ENCODE measurements around the gene LGSN.
"Not testable (repeated sequence)": the region's sequence is repeated elsewhere in the genome, so short reads cannot be mapped to it uniquely, and the experiment has no call there.

LGSN gene

GRCh38 chr6:63249875-63250482, 69.8 kb downstream of the LGSN start:
- no peak for DNase-seq (ENCODE audit: low read depth, low spot score)
- no peak overlapping the region for H3K27ac ChIP-seq

GRCh38 chr6:63246581-63246980, 73.2 kb downstream of the LGSN start:
- no peak for DNase-seq (ENCODE audit: low read depth, low spot score)
- H3K27ac ChIP-seq: no peak overlapping the region

GRCh38 chr6:63245909-63246308, 73.9 kb downstream of the LGSN start:
- DNase-seq (ENCODE audit: low read depth, low spot score): no peak
- no peak overlapping the region for H3K27ac ChIP-seq

- no peak overlapping the region for H3K27ac ChIP-seq
- DNase-seq (ENCODE audit: low read depth, low spot score): no peak
These were observed 74.4 kb downstream of the LGSN start for GRCh38 chr6:63245420-63245819.

- DNase-seq (ENCODE audit: low read depth, low spot score): no peak
These were observed 83.4 kb downstream of the LGSN start for GRCh38 chr6:63236398-63236817.

GRCh38 chr6:63230511-63230910, 89.3 kb downstream of the LGSN start:
- not testable (repeated sequence) for DNase-seq (ENCODE audit: low read depth, low spot score)

More at GRCh38 chr6:63236398-63236817, 83.4 kb downstream of the LGSN start:
- no peak overlapping the region for H3K27ac ChIP-seq

GRCh38 chr6:63230027-63230426, 89.8 kb downstream of the LGSN start:
- not testable (repeated sequence) for DNase-seq (ENCODE audit: low read depth, low spot score); H3K27ac ChIP-seq

More at GRCh38 chr6:63230511-63230910, 89.3 kb downstream of the LGSN start:
- not testable (repeated sequence) for H3K27ac ChIP-seq

GRCh38 chr6:63227928-63228894, 91.6 kb downstream of the LGSN start:
- not testable (repeated sequence) for H3K27ac ChIP-seq

GRCh38 chr6:63225987-63226386, 93.8 kb downstream of the LGSN start:
- not testable (repeated sequence) for DNase-seq (ENCODE audit: low read depth, low spot score); H3K27ac ChIP-seq

More at GRCh38 chr6:63227928-63228894, 91.6 kb downstream of the LGSN start:
- DNase-seq (ENCODE audit: low read depth, low spot score): not testable (repeated sequence)
